ENCODE measurements around the gene RBMXL3.

RBMXL3 gene

DNA sequence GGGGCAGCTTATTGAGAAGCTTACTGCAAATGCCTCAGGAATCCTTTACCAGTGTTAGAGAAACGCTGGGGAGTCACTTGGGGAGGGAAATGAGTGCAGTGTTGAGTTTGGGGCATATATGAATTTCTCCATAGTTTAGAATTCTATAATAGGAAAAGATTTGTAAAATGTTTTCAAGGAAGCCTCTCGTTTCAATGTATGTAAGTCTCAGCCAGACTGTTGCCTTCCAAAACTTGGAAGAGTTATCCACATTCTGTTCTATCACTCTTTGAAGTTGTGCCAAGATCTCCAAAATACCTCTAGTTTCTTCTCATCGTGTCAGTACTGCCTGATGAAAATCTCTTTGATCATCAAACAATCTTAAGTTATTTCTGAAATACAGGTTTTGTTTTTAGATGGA, 45.3 kb downstream of the RBMXL3 start:
- DNase-seq = no peak

- no peak for DNase-seq
Measured at GRCh38 chrX:115236560-115236959, 47.4 kb downstream of the RBMXL3 start.

DNA sequence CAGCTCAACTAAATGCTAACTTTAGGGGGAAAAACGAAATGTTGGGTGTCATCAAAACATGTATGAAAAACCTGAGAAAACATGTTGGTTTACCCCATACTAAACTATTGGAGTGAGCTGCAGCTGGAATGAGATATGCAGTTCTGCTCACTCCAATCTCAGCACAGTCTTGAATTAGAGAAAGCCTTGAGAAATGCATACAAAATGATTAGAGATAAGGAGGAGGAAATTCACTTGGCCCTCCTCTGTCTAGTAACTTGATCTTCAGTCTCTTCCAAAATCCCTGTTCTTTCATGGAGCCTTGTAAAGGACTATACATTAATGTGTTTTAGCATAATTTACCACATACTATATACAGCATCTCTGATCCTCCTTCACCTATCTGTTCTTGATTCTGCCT, 47.8 kb downstream of the RBMXL3 start:
- no peak for DNase-seq
